KMS-11 (cell line): ENCODE data around the gene SCLT1.

Experiments used
- H2AFZ ChIP-seq: fragments of 200-600 bp; sonication (generic); 2 replicates; pipeline ENCODE4 v1.6.1; 2016; ENCODE audit warnings: antibody characterized with exemption, mixed run types, low read depth
- H3K27ac ChIP-seq: fragments of 200-600 bp; sonication (generic); 2 replicates; pipeline ENCODE4 v1.6.1; 2016; ENCODE audit warnings: mild to moderate bottlenecking, mixed run types
- H3K27me3 ChIP-seq: fragments of 200-600 bp; sonication (generic); 2 replicates; pipeline ENCODE4 v1.6.1; 2017; ENCODE audit warnings: mild to moderate bottlenecking, low read depth, mixed run types, moderate library complexity; ENCODE audit not compliant: insufficient read depth
- H3K36me3 ChIP-seq: fragments of 200-600 bp; sonication (generic); 2 replicates; pipeline ENCODE4 v1.6.1; 2017; ENCODE audit warnings: mild to moderate bottlenecking, mixed run types; ENCODE audit not compliant: insufficient read depth
- H3K4me1 ChIP-seq: fragments of 200-600 bp; sonication (generic); 2 replicates; pipeline ENCODE4 v1.6.1; 2016; ENCODE audit warnings: mild to moderate bottlenecking, low read depth, mixed run types; ENCODE audit not compliant: poor library complexity, severe bottlenecking
- H3K4me2 ChIP-seq: fragments of 200-600 bp; sonication (generic); 2 replicates; pipeline ENCODE4 v1.7.0; 2016; ENCODE audit warnings: mild to moderate bottlenecking, mixed run types
- H3K4me3 ChIP-seq: fragments of 200-600 bp; sonication (generic); IDR thresholded peaks from 2 replicates; pipeline ENCODE4 v1.6.1; 2017; ENCODE audit warnings: low read depth, low read length, mixed read lengths; ENCODE audit not compliant: insufficient read depth
- H3K79me2 ChIP-seq: fragments of 200-600 bp; sonication (generic); 2 replicates; pipeline ENCODE4 v1.6.1; 2016; ENCODE audit warnings: low read depth, mixed run types; ENCODE audit not compliant: insufficient read depth
- H3K9ac ChIP-seq: fragments of 200-600 bp; sonication (generic); 2 replicates; pipeline ENCODE4 v1.6.1; 2016; ENCODE audit warnings: mild to moderate bottlenecking, mixed run types
- H4K20me1 ChIP-seq: fragments of 200-600 bp; sonication (generic); 2 replicates; pipeline ENCODE4 v1.6.1; 2016; ENCODE audit warnings: mild to moderate bottlenecking, mixed run types; ENCODE audit not compliant: insufficient read depth
- TF ChIP-seq, protein P1 (sequence below): fragments of 200-600 bp; sonication (generic); conservative IDR thresholded peaks from 2 replicates; pipeline ENCODE4 v1.6.1; 2017; ENCODE audit warnings: low read depth, mild to moderate bottlenecking, antibody characterized with exemption, low read length, moderate library complexity, mixed read lengths

Gene SCLT1

DNA sequence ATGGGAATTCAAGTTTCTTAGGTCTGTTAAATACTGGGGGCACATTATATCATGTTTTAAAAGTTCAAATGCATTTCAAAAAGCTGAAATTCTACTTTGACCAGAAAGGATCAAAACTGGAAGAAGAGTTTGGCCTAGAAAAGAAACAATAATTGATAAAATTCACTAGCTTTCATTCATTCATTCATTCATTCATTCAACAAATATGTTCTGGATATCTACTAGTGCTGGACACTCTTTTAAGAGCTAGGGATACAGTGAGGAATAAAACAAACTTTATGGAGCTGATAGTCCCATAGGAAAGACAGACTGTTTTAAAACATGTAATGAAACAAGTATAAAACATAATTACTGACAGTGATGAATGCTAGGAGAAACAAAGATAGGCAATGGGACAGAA is 177.8 kb downstream of the SCLT1 start:
- Histone ChIP-seq H3K36me3 (no peaks in the 10 kb centered on the region), H2AFZ (no peak overlapping the region), H3K9ac (no peak overlapping the region), H3K4me3 (no peak overlapping the region), H3K79me2 (no peaks in the 10 kb centered on the region), H3K27me3 (no peaks in the 10 kb centered on the region), H3K4me2 (no peak overlapping the region), H3K4me1 (peaks cover 2% of the 10 kb centered on the region), H3K27ac (no peak overlapping the region), H4K20me1 (no peaks in the 10 kb centered on the region)
- TF ChIP-seq, protein P1, sequence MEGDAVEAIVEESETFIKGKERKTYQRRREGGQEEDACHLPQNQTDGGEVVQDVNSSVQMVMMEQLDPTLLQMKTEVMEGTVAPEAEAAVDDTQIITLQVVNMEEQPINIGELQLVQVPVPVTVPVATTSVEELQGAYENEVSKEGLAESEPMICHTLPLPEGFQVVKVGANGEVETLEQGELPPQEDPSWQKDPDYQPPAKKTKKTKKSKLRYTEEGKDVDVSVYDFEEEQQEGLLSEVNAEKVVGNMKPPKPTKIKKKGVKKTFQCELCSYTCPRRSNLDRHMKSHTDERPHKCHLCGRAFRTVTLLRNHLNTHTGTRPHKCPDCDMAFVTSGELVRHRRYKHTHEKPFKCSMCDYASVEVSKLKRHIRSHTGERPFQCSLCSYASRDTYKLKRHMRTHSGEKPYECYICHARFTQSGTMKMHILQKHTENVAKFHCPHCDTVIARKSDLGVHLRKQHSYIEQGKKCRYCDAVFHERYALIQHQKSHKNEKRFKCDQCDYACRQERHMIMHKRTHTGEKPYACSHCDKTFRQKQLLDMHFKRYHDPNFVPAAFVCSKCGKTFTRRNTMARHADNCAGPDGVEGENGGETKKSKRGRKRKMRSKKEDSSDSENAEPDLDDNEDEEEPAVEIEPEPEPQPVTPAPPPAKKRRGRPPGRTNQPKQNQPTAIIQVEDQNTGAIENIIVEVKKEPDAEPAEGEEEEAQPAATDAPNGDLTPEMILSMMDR, result no peak

DNA sequence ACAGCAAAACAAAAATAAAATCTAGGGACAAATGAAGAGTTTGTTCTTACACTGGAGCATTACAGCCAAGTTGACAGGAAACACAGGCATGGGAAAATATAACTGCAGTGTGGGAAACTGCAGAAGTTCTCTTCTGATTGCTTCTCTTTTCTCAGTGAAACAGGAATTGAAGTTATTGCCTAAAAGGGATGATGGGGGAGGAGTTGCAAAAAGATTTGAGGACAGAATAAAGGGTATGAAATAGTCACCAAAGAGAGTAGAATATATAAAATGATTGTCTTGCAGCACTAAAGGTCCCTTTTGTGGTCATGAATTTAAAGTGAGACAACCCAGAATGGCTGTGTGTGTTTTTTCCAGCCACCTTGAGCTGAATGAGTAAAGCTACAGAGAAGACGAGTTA is 180.1 kb downstream of the SCLT1 start:
- Histone ChIP-seq H3K36me3 (no peaks in the 10 kb centered on the region), H2AFZ (no peak overlapping the region), H3K4me3 (no peak overlapping the region), H3K4me2 (no peak overlapping the region), H3K9ac (no peak overlapping the region), H4K20me1 (no peaks in the 10 kb centered on the region), H3K4me1 (no peaks in the 10 kb centered on the region), H3K27ac (no peak overlapping the region), H3K79me2 (no peaks in the 10 kb centered on the region), H3K27me3 (no peaks in the 10 kb centered on the region)
- TF ChIP-seq, protein P1, result no peak

DNA sequence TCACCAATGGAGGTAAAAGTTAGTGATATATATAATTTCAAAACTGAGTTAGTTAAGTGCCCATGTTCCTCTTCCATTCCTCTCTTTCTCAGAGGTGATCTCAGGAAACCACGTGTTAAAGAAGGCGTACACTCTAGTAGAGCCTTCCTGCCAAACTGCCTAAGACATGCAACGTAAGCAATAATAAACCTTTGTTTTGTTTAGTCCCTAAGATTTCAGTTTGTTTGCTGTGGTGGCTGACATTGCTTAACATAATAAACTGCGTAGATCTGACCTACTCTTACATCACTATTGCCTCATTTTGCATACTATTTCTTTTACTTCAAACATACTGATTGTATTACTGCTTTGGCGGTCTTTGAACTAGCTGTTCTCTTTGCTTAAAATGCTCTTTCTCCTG is 184.6 kb downstream of the SCLT1 start:
- Histone ChIP-seq H3K4me3 (no peak overlapping the region), H3K9ac (no peak overlapping the region), H3K4me2 (no peak overlapping the region), H3K27ac (no peak overlapping the region), H3K4me1 (no peaks in the 10 kb centered on the region), H3K79me2 (no peaks in the 10 kb centered on the region), H2AFZ (no peak overlapping the region), H3K27me3 (no peaks in the 10 kb centered on the region), H3K36me3 (no peaks in the 10 kb centered on the region), H4K20me1 (no peaks in the 10 kb centered on the region)
- TF ChIP-seq, protein P1, result no peak

DNA sequence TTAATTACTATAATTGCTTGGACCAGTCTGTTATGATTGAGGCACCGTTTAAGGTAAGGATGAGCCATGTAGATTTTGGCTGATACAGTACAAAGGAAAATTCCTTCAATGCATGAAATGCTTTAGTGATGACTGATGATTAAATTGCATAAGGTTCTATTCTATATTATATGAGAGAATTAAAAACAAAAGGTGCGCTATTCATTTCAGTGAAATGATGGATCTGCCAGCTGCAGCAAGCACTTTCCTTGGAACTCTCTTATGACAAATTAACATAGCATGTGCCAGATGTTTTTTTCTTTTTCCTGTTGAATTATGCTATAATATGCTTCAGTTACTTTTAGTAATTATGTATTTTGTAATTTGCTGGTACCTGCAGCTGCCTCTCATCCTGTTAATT is 185.4 kb downstream of the SCLT1 start:
- Histone ChIP-seq H3K36me3 (no peaks in the 10 kb centered on the region), H3K27ac (no peak overlapping the region), H3K4me2 (no peak overlapping the region), H3K4me3 (no peak overlapping the region), H4K20me1 (no peaks in the 10 kb centered on the region), H3K27me3 (no peaks in the 10 kb centered on the region), H3K9ac (no peak overlapping the region), H3K4me1 (no peaks in the 10 kb centered on the region), H3K79me2 (no peaks in the 10 kb centered on the region), H2AFZ (no peak overlapping the region)
- TF ChIP-seq, protein P1, result no peak

DNA sequence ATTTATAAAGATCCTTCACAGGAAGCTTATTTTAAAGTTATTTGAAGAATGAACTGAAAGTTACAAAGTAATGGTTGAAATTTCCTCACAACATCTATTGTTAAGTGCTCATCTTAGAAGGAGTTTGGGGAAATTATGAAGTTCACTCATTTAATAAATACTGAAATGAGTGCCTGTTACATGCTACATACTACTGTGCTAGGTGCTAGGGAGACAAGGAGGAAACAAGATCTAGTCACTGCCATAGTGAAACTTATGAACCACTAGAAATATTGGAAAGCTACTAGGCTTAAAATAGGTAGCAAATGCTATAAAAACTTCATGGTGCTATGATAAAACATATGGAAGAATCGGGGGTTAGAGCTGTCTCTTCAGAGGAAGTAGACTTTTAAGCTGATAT is 186.8 kb downstream of the SCLT1 start:
- H3K79me2 ChIP-seq, result no peaks in the 10 kb centered on the region
- H3K27me3 ChIP-seq, result no peaks in the 10 kb centered on the region
- TF ChIP-seq, protein P1, result no peak
- H3K9ac ChIP-seq, result no peak overlapping the region
- H3K27ac ChIP-seq, result no peak overlapping the region
- H3K4me3 ChIP-seq, result no peak overlapping the region
- no peak overlapping the region for H3K4me2 ChIP-seq
- no peaks in the 10 kb centered on the region for H3K36me3 ChIP-seq
- no peaks in the 10 kb centered on the region for H4K20me1 ChIP-seq
- no peak overlapping the region for H2AFZ ChIP-seq
- H3K4me1 ChIP-seq, result no peaks in the 10 kb centered on the region
